HPDE6-E6E7 (cell line): Measurements from ENCODE around the gene SARNP.
A peak's percentile ranks its signal among the peaks of the same experiment; 100 is the strongest.
"Not testable (repeated sequence)": the region's sequence is repeated elsewhere in the genome, so short reads cannot be mapped to it uniquely, and the experiment has no call there.

ENCODE experiments used
- DNase-seq: peaks from one replicate; pipeline ENCODE4 v3.0.0; 2011; ENCODE audit warnings: missing footprints; ENCODE audit errors: extremely low spot score

SARNP gene, protein sequence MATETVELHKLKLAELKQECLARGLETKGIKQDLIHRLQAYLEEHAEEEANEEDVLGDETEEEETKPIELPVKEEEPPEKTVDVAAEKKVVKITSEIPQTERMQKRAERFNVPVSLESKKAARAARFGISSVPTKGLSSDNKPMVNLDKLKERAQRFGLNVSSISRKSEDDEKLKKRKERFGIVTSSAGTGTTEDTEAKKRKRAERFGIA

DNA sequence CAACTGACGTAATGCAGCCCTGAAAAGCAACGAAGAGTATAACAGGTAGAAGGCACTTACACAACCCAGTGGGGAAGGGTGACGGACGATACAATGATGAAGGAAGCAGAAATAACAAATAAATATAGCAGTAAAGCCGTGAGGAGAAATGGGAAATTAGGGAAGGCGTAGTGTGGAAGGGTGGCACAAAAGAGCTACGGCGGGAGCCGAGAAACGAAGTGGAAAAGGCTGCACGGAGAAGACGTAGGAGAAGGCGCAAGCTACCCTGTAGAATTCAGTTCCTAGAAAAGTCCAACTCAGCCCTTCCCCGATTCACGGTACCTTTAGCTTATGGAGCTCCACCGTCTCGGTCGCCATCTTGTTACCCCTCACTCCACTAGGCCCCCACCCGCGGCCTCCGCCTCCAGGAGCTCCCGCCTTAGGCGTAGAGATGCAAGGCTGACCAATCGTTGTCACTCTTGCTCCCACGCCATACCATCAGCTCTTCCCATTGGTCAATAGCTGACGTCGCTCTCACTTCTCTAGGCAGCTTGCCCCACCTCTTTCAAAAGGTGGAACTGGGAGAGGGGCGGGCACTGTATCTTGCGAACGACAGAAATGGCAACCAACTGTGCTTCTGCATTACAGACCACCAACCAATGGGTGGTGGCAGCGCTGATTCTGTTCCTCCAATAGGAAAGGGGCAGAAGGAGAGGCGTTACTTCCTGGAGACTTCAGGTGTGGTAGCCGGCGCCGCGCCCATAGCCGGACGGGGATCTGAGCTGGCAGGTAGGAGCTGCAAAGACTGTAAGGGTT lies at the start of gene SARNP, which contains the start of gene ORMDL2:
SARNP (minus strand) TSS at position 380 of the 795 bp plus-strand sequence; CDS start at position 357, 23 bp downstream.
ORMDL2 (plus strand) TSS at position 697 of the 795 bp plus-strand sequence. CDS start 959 bp downstream, outside the sequence.
- DNase-seq: peak; percentile 99

DNA sequence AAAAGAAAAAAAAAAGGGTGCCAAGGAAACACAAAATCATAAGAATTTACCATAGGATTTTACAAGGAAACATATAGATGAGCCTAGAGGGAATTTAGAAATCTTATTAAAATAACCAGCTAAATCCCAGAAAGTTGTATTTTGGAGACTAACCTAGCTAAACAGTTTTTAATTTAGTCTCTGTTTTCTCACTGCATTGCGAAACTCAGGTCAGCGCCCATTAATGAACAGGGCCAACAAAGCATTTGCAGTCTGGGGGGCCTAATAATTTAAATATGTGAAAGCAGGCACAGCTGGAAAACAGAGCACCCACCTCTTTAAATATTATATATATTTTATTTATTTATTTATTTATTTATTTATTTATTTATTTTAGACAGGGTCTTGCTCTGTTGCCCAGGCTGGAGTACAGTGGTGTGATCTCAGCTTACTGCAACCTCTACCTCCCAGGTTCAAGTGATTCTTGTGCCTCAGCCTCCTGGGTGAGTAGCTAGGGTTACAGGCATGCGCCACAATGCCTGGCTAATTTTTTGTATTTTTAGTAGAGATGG lies 49.0 kb upstream of the SARNP start:
- not testable (repeated sequence) for DNase-seq

GRCh38 chr12:55865327-55865726 lies 47.8 kb upstream of the SARNP start:
- DNase-seq: no peak

GRCh38 chr12:55862931-55863330 lies 45.4 kb upstream of the SARNP start:
- DNase-seq: not testable (repeated sequence)

DNA sequence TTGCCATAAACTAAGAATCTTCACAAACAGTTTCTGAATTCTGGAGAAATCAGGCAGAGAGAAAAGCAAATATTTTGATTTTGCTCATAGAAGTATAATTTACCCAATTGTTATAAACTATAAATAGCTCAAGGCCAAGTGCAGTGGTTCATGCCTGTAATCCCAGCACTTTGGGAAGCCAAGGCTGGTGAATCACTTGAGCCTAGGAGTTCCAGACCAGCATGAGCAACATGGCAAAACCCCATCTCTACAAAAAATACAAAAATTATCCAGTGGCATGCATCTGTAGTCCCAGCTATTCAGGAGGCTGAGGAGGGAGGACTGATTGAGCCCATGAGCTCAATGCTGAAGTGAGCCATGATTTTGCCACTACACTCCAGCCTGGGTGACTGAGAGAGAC lies 44.8 kb upstream of the SARNP start:
- DNase-seq: no peak

GRCh38 chr12:55861871-55862270 lies 44.3 kb upstream of the SARNP start:
- DNase-seq: no peak

GRCh38 chr12:55861396-55861795 lies 43.9 kb upstream of the SARNP start:
- DNase-seq: no peak

DNA sequence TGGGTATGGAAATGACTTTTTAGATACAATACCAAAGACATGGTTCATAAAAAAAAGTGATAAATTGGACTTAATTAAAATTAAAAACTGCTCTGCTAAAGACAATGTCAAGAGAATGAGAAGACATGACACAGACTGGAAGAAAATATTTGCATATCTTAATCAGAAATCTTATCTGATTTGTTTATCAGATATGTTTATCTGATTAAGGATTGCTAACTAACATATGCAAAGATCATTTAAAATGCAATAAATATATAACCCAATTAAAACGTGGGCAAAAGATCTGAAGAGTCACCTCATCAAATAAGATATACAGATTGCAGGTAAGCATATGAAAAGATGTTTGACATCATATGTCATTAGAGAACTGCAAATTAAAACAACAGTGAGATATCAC lies 35.2 kb upstream of the SARNP start:
- no peak for DNase-seq

GRCh38 chr12:55850893-55851292 lies 33.4 kb upstream of the SARNP start:
- no peak for DNase-seq

GRCh38 chr12:55850401-55850800 lies 32.9 kb upstream of the SARNP start:
- DNase-seq: no peak

- no peak for DNase-seq
These were observed 32.3 kb upstream of the SARNP start for GRCh38 chr12:55849616-55850343.

- no peak for DNase-seq
These were observed 30.2 kb upstream of the SARNP start for GRCh38 chr12:55847603-55848291.

DNA sequence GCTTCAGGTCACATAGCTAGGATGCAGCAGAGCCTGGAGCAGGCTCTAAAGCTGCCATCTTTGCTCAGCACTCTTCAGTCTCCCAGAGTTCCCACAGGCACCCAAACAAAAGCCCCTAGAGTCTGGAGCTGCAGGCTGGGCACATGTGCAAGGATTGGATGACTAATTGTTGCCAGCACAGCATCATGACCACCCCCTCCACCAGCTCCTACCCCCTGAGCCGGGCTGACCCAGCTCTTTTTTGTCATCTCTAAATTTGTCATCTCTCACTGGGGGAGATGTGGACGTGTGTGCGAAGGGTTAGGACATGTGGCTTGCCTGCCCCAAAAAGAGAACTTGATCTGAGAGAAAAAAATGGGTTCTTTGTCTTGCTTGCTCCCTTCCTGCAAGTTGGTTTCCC lies 29.5 kb upstream of the SARNP start:
- no peak for DNase-seq

- no peak for DNase-seq
These were observed 28.4 kb upstream of the SARNP start for GRCh38 chr12:55845785-55846496.

DNA sequence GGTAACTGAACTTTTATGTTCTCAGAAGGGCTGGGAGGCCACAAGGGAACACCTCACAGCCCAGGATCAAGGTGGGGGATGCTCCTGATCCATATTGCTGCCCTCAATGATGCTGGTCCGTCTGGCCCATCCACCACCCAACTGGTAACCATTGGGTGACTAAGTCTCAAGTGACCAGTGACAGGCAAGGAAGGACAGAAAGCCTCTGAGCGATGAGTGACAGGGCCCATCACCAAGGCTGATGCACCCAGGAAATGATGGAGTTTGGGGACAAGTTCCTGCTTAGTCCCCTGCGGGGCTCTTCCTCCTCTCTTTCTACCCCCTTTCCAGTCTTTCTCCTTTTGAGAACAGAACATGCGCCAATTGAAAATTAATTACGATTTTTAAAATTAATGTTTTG lies 27.8 kb upstream of the SARNP start:
- no peak for DNase-seq

DNA sequence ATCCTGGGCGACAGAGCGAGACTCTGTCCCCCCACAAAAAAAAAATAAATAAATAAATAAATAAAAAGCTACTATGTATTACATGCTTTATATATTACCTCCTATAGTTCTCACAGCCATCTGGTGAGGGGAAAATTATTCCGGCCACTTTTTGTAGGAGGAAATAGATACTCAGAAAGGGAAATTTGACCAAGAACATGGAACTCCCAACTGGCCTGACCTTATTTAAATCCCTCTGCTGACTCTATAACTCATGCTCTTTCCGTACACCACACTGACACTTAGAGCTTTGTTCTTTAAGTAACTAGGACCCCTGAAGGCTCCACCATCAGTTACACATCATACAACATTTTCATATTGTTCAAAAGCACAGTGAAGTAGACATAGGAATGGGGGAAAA lies 27.4 kb upstream of the SARNP start:
- no peak for DNase-seq

- DNase-seq: no peak
These were observed 25.9 kb upstream of the SARNP start for GRCh38 chr12:55843431-55843830.

DNA sequence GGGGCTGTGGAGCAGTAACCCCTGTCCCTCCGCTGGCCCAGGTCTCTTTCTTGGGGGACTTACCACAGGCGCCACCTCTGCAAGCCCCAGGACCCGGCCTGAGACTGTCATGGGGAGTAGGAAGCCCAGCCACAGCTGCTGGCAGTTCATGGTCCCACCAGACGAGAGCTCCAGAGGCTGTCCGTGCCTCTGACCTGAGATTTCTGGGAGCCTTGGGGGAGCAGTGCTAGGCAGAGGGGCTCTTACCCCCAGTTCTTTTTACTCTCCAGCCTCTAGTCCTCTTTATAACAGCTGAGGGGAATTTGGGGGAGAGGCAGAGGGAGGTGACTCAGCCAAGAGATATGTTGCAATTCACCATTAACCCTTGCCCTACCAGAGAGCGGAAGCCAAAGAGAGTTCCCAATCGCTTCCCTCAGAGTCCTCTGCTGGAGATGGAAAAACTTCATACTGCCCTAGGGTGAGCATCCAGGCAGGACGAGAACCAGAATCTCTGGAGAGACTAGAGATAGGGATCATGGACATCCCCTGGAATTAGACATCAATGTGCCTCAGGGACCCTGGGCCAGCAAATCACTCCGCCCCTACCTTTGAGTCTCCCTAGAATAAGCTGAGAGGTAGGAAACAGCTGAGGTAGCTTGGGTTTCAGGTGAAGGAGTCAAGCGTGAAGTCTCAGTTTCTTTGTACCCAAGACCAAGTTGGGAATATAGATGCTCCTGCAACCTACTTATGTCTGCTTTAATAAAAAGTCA lies 25.3 kb upstream of the SARNP start, which contains the start of gene MMP19:
MMP19 (minus strand) TSS at position 256 of the 749 bp plus-strand sequence; CDS start at position 150, 106 bp downstream.
- DNase-seq: no peak

DNA sequence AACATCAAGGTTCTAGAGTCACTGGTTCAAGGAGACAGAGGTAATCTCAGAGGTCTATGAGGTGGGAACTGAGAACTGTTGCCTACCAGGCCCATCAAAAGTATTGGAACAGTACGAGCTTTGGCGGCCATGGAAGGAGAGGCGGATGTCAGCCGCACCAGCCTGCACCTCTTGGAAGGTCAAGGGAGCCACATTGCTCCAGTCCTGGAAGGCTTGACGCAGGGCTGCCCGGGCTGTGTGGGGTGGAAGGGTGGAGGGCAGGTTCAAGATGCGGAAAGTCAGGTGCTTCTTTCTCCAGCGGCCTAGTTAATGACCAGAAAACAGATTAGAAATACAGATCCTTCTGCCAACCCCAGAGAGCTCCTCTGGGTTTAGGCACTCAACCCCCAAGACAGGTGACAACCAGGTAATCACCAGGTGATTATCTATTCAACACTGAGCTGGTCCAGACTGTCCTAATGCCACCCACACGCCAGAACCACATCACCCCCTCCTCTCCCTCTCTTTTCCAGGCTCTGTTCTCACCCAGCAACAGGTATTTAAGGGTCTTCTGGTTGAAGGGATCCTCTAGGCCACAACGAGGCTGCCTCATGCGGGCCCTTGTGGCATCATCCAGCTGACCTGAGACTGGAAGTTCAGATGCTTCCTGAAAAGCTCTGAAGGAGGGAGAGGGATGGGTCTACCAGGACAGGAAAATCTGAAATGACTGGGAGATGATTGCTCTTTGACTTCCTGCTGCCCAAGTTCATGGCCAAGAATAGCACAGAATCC lies 23.2 kb upstream of the SARNP start:
- DNase-seq: no peak
